Epithelial cell of proximal tubule (primary cell): Measurements from ENCODE around the gene NUCB2. TPM values are rescaled to one million over a fixed set of nuclear protein-coding genes. Genes with fewer than 3 reads are reported as not detected.
"Not testable (repeated sequence)": the region's sequence is repeated elsewhere in the genome, so short reads cannot be mapped to it uniquely, and the experiment has no call there.

Source experiments
- DNase-seq: peaks from one replicate; pipeline ENCODE4 v3.0.0-alpha.2; 2011; ENCODE audit warnings: low read depth
- H3K4me3 ChIP-seq: 2 replicates; pipeline ENCODE4 v1.5.1; 2011; ENCODE audit warnings: low read depth, mild to moderate bottlenecking, low read length
- CTCF ChIP-seq: conservative IDR thresholded peaks from 2 replicates; pipeline ENCODE4 v1.5.1; 2012; ENCODE audit warnings: low read depth, mild to moderate bottlenecking, low read length
- total RNA-seq: library from RNA; depleted of rRNA; stranded (reverse); fragments of >200 nt; gene quantifications from 2 replicates; pipeline ENCODE4 v1.2.3, GENCODE V29; 2015

NUCB2 gene
- total RNA-seq, 1 donor from 2014 or later, result 31.5 TPM

GRCh38 chr11:17240780-17241179, 35.8 kb upstream of the NUCB2 start:
- no peak overlapping the region for H3K4me3 ChIP-seq
- DNase-seq, result no peak
- TF ChIP-seq CTCF, result no peak

GRCh38 chr11:17242954-17243353, 33.6 kb upstream of the NUCB2 start:
- not testable (repeated sequence) for DNase-seq, H3K4me3 ChIP-seq

- TF ChIP-seq CTCF, result no peak
- no peak overlapping the region for H3K4me3 ChIP-seq
- DNase-seq, result no peak
These were observed 32.5 kb upstream of the NUCB2 start for GRCh38 chr11:17244046-17244445.

- H3K4me3 ChIP-seq, result no peak overlapping the region
- no peak for TF ChIP-seq CTCF
- no peak for DNase-seq
These were observed 25.8 kb upstream of the NUCB2 start for GRCh38 chr11:17250561-17251350.

- TF ChIP-seq CTCF, result no peak
- DNase-seq, result no peak
- no peak overlapping the region for H3K4me3 ChIP-seq
These were observed 23.8 kb upstream of the NUCB2 start for GRCh38 chr11:17252704-17253103.

GRCh38 chr11:17256512-17256911, 20.0 kb upstream of the NUCB2 start:
- DNase-seq, result no peak
- H3K4me3 ChIP-seq, result no peak overlapping the region
- no peak for TF ChIP-seq CTCF

- TF ChIP-seq CTCF, result no peak
- no peak for DNase-seq
- H3K4me3 ChIP-seq, result no peak overlapping the region
These were observed 19.3 kb upstream of the NUCB2 start for GRCh38 chr11:17257196-17257595.
